Naive thymus-derived CD4-positive, alpha-beta T cell (primary cell): ENCODE data around the gene CNNM2. TPM values are rescaled to one million over a fixed set of nuclear protein-coding genes. Genes with fewer than 3 reads are reported as not detected.
"Not testable (repeated sequence)": the region's sequence is repeated elsewhere in the genome, so short reads cannot be mapped to it uniquely, and the experiment has no call there.

Experiments used
- ATAC-seq: fragments of 150-1000 bp; cut with Tn5 transposase; 2 replicates; pipeline ENCODE4 v1.10.0; 2021; ENCODE audit warnings: mild to moderate bottlenecking, moderate library complexity
- CTCF ChIA-PET: fragments of 350-600 bp; sonication (Branson Sonifier 250); formaldehyde crosslinking; loops from one replicate; lab custom pipeline; 2021; ENCODE audit warnings: antibody characterized with exemption; lab: Charles Lee
- POLR2A ChIA-PET: fragments of 350-600 bp; sonication (Branson Sonifier 250); formaldehyde crosslinking; loops from one replicate; lab custom pipeline; 2021; ENCODE audit warnings: antibody characterized with exemption, inconsistent platforms; lab: Charles Lee
- DNase-seq, 9 donors: peaks; one replicate each; pipeline versions ENCODE4 v3.0.0 to v3.0.0-alpha.2; 2020 to 2022; ENCODE audit warnings: mixed read lengths in 1 of 9
- H3K27ac ChIP-seq: one replicate; pipeline ENCODE4 v1.7.0; 2013; ENCODE audit warnings: mild to moderate bottlenecking, low read depth, low read length, moderate library complexity
- H3K27me3 ChIP-seq, 2 donors: one replicate each; pipeline ENCODE4 v1.7.0; 2013; ENCODE audit warnings: low read length in 2 of 2, mild to moderate bottlenecking in 2 of 2, moderate library complexity in 2 of 2; ENCODE audit not compliant: control insufficient read depth in 2 of 2, insufficient read depth in 2 of 2
- H3K36me3 ChIP-seq, 3 experiments: 1 replicate in 2 of 3; 2 replicates in 1 of 3; pipeline ENCODE4 v1.7.0; 2013; ENCODE audit warnings: low read length in 3 of 3, mild to moderate bottlenecking in 3 of 3, moderate library complexity in 1 of 3; ENCODE audit not compliant: insufficient read depth in 3 of 3, control insufficient read depth in 2 of 3
- H3K4me1 ChIP-seq, 2 donors: one replicate each; pipeline ENCODE4 v1.7.0; 2013; ENCODE audit warnings: low read length in 2 of 2, mild to moderate bottlenecking in 2 of 2, moderate library complexity in 1 of 2; ENCODE audit not compliant: control insufficient read depth in 2 of 2, insufficient read depth in 2 of 2
- H3K4me3 ChIP-seq: 2 replicates; pipeline ENCODE4 v1.7.0; 2013; ENCODE audit warnings: mild to moderate bottlenecking, low read length
- H3K9me3 ChIP-seq, 3 experiments: 1 replicate in 2 of 3; 2 replicates in 1 of 3; pipeline ENCODE4 v1.7.0; 2013; ENCODE audit warnings: low read length in 3 of 3; ENCODE audit not compliant: control insufficient read depth in 2 of 3
- H3K27ac Mint-ChIP-seq, 9 donors: one replicate each; pipeline ENCODE4 v1.8.0; 2020 to 2022; ENCODE audit warnings: mixed read lengths in 9 of 9, mild to moderate bottlenecking in 8 of 9, moderate library complexity in 5 of 9, inconsistent platforms in 2 of 9
- H3K27me3 Mint-ChIP-seq, 5 donors: one replicate each; pipeline ENCODE4 v1.8.0; 2021 to 2022; ENCODE audit warnings: mixed read lengths in 5 of 5, mild to moderate bottlenecking in 1 of 5
- H3K36me3 Mint-ChIP-seq, 5 donors: one replicate each; pipeline ENCODE4 v1.8.0; 2020 to 2022; ENCODE audit warnings: mixed read lengths in 5 of 5, mild to moderate bottlenecking in 3 of 5, inconsistent platforms in 1 of 5
- H3K4me1 Mint-ChIP-seq, 7 donors: one replicate each; pipeline ENCODE4 v1.8.0; 2020 to 2022; ENCODE audit warnings: mixed read lengths in 7 of 7, mild to moderate bottlenecking in 3 of 7, inconsistent platforms in 1 of 7
- H3K4me3 Mint-ChIP-seq, 10 donors: one replicate each; pipeline ENCODE4 v1.8.0; 2020 to 2022; ENCODE audit warnings: mild to moderate bottlenecking in 10 of 10, mixed read lengths in 10 of 10, moderate library complexity in 6 of 10, inconsistent platforms in 2 of 10
- H3K9me3 Mint-ChIP-seq, 11 donors: one replicate each; pipeline ENCODE4 v1.8.0; 2020 to 2022; ENCODE audit warnings: mixed read lengths in 11 of 11, mild to moderate bottlenecking in 4 of 11, inconsistent platforms in 1 of 11, moderate library complexity in 1 of 11
- intact Hi-C, 2 donors: fragments of 100-400 bp; cut with micrococcal nuclease; formaldehyde crosslinking; loops; one replicate each; pipeline ENCODE4 v1.15.1; 2023
- polyA plus RNA-seq, 2 donors: library from polyadenylated mRNA; unstranded; fragments of 300-500 nt; fragmentation: Illumina TruSeq; gene quantifications; one replicate each; pipeline ENCODE4 v1.2.3, GENCODE V29; 2021
- total RNA-seq, 6 experiments: library from RNA in 5 of 6; stranded (reverse) in 5 of 6; gene quantifications; 1 replicate in 5 of 6; 2 replicates in 1 of 6; pipeline ENCODE4 v1.2.3 and lab custom pipeline; 2021 to 2026

CNNM2 gene
- total and polyA plus RNA-seq, 7 experiments from 2014 or later: 4.3 to 17.5 (median 9.7) TPM

DNA sequence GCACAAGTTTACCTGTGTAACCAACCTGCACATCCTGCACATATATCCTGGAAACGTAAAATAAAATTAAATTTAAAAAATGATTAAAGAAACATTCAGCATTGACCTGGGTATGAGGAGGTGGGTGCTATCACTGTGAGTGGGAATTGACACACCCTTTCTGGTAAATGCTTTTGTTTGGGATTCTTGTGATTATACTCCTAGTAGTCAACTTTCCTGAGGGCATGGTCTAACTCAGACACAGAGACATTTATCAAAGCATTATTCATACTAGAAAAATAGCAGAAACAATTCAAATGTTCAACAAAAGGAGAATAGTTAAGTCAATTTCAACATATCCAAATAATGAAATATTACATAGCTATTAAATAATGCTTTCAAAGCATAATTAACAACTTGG lies 44.2 kb downstream of the CNNM2 start:
- H3K9me3 Mint-ChIP-seq: no peaks in the 10 kb centered on the region
- DNase-seq (no peak), ATAC-seq (no peak)
- H3K27ac ChIP-seq: no peak overlapping the region
- no peaks in the 10 kb centered on the region for H3K4me1 ChIP-seq
- no peaks in the 10 kb centered on the region for H3K27me3 ChIP-seq
- H3K36me3 Mint-ChIP-seq: peaks cover 0 to 16% (median 6%) of the 10 kb centered on the region in 5 donors
- H3K27me3 Mint-ChIP-seq: no peaks in the 10 kb centered on the region
- CTCF ChIA-PET: interaction anchor here (0.9 kb wide), 1 partner anchor 13 kb away, joined by 4 read pairs; no protein-coding TSS in a partner anchor
- H3K4me3 Mint-ChIP-seq: no peak overlapping the region
- H3K4me1 Mint-ChIP-seq: peaks cover 0 to 4% (median 0%) of the 10 kb centered on the region in 7 donors
- POLR2A ChIA-PET: no interaction called here
- intact Hi-C loops: no loop called here
- no peak overlapping the region for H3K4me3 ChIP-seq
- no peaks in the 10 kb centered on the region for H3K9me3 ChIP-seq
- H3K36me3 ChIP-seq: no peaks in the 10 kb centered on the region
- no peak overlapping the region for H3K27ac Mint-ChIP-seq

- no peaks in the 10 kb centered on the region for H3K9me3 ChIP-seq
- peaks cover 0 to 12% (median 6%) of the 10 kb centered on the region in 5 donors for H3K36me3 Mint-ChIP-seq
- no peaks in the 10 kb centered on the region for H3K36me3 ChIP-seq
- no peak overlapping the region for H3K4me3 Mint-ChIP-seq
- H3K27me3 Mint-ChIP-seq: no peaks in the 10 kb centered on the region
- no peaks in the 10 kb centered on the region for H3K4me1 Mint-ChIP-seq
- POLR2A ChIA-PET: no interaction called here
- no peak overlapping the region for H3K4me3 ChIP-seq
- ATAC-seq (no peak), DNase-seq (no peak)
- no peak overlapping the region for H3K27ac ChIP-seq
- CTCF ChIA-PET: no interaction called here
- intact Hi-C loops: no loop called here
- no peaks in the 10 kb centered on the region for H3K27me3 ChIP-seq
- H3K9me3 Mint-ChIP-seq: no peaks in the 10 kb centered on the region
- H3K4me1 ChIP-seq: no peaks in the 10 kb centered on the region
- H3K27ac Mint-ChIP-seq: no peak overlapping the region
Observed at GRCh38 chr10:102962951-102963755, 45.1 kb downstream of the CNNM2 start.

GRCh38 chr10:102963756-102964025 lies 45.6 kb downstream of the CNNM2 start:
- H3K9me3 Mint-ChIP-seq: no peaks in the 10 kb centered on the region
- ATAC-seq: no peak
- H3K27me3 Mint-ChIP-seq: no peaks in the 10 kb centered on the region
- no peaks in the 10 kb centered on the region for H3K4me1 Mint-ChIP-seq
- no peak overlapping the region for H3K27ac ChIP-seq
- no peak for DNase-seq
- peaks cover 0 to 12% (median 6%) of the 10 kb centered on the region in 5 donors for H3K36me3 Mint-ChIP-seq
- H3K9me3 ChIP-seq: no peaks in the 10 kb centered on the region
- H3K4me1 ChIP-seq: no peaks in the 10 kb centered on the region
- H3K27ac Mint-ChIP-seq: no peak overlapping the region
- no peaks in the 10 kb centered on the region for H3K36me3 ChIP-seq
- H3K4me3 Mint-ChIP-seq: no peak overlapping the region
- ChIA-PET CTCF (no interaction called here), POLR2A (interaction anchor here (0.6 kb wide), 1 partner anchor 15 kb away, joined by 3 read pairs; no protein-coding TSS in a partner anchor)
- intact Hi-C loops: no loop called here
- no peaks in the 10 kb centered on the region for H3K27me3 ChIP-seq
- H3K4me3 ChIP-seq: no peak overlapping the region

DNA sequence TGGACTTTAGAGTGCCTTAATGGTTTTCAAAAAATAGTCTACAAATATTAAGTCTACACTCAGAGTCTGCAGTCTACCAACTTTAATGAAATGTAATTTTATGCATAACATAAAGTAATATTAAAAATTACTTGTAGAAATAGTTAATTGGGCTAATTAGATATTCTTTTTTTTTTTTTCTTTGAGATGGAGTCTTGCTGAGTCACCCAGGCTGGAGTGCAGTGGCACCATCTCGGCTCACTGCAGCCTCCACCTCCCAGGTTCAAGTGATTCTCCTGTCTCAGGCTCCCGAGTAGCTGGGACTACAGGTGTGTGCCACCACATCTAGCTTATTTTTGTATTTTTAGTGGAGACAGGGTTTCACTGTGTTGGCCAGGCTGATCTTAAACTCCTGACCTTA lies 46.0 kb downstream of the CNNM2 start:
- H3K9me3 ChIP-seq, H3K36me3 ChIP-seq, H3K27ac Mint-ChIP-seq, intact Hi-C loops, H3K4me1 ChIP-seq, H3K4me3 Mint-ChIP-seq, CTCF ChIA-PET, H3K27ac ChIP-seq, H3K27me3 ChIP-seq, ATAC-seq, H3K4me3 ChIP-seq, H3K4me1 Mint-ChIP-seq, H3K27me3 Mint-ChIP-seq, DNase-seq, H3K9me3 Mint-ChIP-seq: not testable (repeated sequence)
- POLR2A ChIA-PET: interaction anchor here (0.6 kb wide), 1 partner anchor 16 kb away, joined by 3 read pairs; no protein-coding TSS in a partner anchor
- peaks cover 0 to 12% (median 6%) of the 10 kb centered on the region in 5 donors for H3K36me3 Mint-ChIP-seq

DNA sequence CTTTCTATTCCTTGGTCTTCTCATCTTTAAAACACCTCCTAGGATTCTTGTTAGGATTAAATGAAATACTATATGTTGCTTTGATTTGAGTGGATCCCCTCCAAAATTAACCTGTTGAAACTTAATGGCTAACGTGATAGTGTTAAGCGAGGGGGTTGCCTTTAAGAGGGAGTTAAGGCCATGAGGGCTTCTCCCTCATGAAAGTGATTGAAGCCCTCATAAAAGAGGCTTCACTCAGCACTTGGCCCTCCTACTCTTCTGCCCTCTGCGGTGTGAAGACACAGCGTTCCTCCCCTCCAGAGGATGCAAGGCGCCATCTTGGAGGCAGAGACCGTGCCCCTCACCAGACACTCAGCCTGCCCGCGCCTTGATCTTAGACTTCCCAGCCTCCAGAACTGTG lies 46.6 kb downstream of the CNNM2 start:
- Histone ChIP-seq H3K9me3 (no peaks in the 10 kb centered on the region), H3K27me3 (no peaks in the 10 kb centered on the region)

DNA sequence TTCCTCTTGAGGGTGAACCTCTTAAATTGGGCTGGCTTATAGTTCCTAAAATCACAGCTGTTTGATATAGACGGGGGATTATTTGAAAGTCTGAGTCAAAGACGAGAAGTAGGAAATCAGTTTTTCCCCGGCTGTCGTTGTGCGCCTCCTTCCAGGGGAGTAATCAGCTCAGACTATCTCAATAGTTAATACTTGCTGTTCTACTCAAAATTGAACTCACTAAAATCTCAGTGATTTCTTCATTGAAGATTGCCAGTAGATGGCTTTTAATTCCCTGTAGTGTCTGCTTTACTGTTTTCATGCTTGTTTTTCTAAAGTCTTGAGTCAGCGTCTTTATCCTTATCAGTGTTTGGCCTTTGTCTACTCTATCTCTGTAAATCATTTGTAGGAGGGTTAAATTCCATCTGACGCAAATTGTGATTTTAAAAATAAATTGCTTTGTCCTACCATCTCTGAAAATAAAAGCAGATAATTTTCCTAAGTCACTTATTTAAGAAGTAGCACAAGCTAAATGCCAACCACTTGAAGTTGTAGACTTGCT lies 47.3 kb downstream of the CNNM2 start:
- Mint-ChIP-seq H3K4me3 (no peak overlapping the region), H3K27me3 (no peaks in the 10 kb centered on the region), H3K4me1 (no peaks in the 10 kb centered on the region), H3K27ac (no peak overlapping the region), H3K9me3 (no peaks in the 10 kb centered on the region), H3K36me3 (peaks cover 0 to 12% (median 6%) of the 10 kb centered on the region in 5 donors)
- Histone ChIP-seq H3K9me3 (no peaks in the 10 kb centered on the region), H3K4me3 (no peak overlapping the region), H3K27ac (no peak overlapping the region), H3K27me3 (no peaks in the 10 kb centered on the region), H3K4me1 (no peaks in the 10 kb centered on the region), H3K36me3 (no peaks in the 10 kb centered on the region)
- POLR2A ChIA-PET: interaction anchor here (0.6 kb wide), 1 partner anchor 431 kb away, joined by 3 read pairs; the partner anchor contains the start of genes ATP5MK and PDCD11
- CTCF ChIA-PET: no interaction called here
- intact Hi-C loops: no loop called here
- ATAC-seq (no peak), DNase-seq (no peak)

More for the DNA sequence above, 46.6 kb downstream of the CNNM2 start:
- no peak overlapping the region for H3K27ac ChIP-seq
- no peaks in the 10 kb centered on the region for H3K4me1 ChIP-seq
- Mint-ChIP-seq H3K4me1 (no peaks in the 10 kb centered on the region), H3K27ac (no peak overlapping the region), H3K27me3 (no peaks in the 10 kb centered on the region), H3K4me3 (no peak overlapping the region), H3K36me3 (peaks cover 0 to 12% (median 6%) of the 10 kb centered on the region in 5 donors), H3K9me3 (no peaks in the 10 kb centered on the region)
- DNase-seq (no peak), ATAC-seq (no peak)
- H3K4me3 ChIP-seq: no peak overlapping the region
- H3K36me3 ChIP-seq: no peaks in the 10 kb centered on the region
- CTCF ChIA-PET: no interaction called here
- intact Hi-C loops: no loop called here
- POLR2A ChIA-PET: no interaction called here

- Histone ChIP-seq H3K4me3 (no peak overlapping the region), H3K27me3 (no peaks in the 10 kb centered on the region), H3K9me3 (no peaks in the 10 kb centered on the region), H3K36me3 (no peaks in the 10 kb centered on the region), H3K27ac (no peak overlapping the region), H3K4me1 (no peaks in the 10 kb centered on the region)
- intact Hi-C loops: no loop called here
- Mint-ChIP-seq H3K9me3 (no peaks in the 10 kb centered on the region), H3K27ac (no peak overlapping the region), H3K4me1 (peaks cover 0 to 4% (median 0%) of the 10 kb centered on the region in 7 donors), H3K36me3 (peaks cover 0 to 12% (median 6%) of the 10 kb centered on the region in 5 donors), H3K4me3 (no peak overlapping the region), H3K27me3 (no peaks in the 10 kb centered on the region)
- ChIA-PET POLR2A (no interaction called here), CTCF (no interaction called here)
- ATAC-seq: no peak
- no peak for DNase-seq
Observed at GRCh38 chr10:102967123-102967522, 49.0 kb downstream of the CNNM2 start.
